H1 (cell line): ENCODE measurements around the gene GABRP. TPM values are rescaled to one million over a fixed set of nuclear protein-coding genes. Genes with fewer than 3 reads are reported as not detected.

ENCODE experiments used
- CTCF ChIA-PET: fragments of 300-600 bp; sonication (Branson Sonifier 250); formaldehyde crosslinking; loops from one replicate; lab custom pipeline; 2021; ENCODE audit not compliant: partially characterized antibody; lab: Charles Lee
- POLR2A ChIA-PET: fragments of 300-600 bp; sonication (Branson Sonifier 250); formaldehyde crosslinking; loops from one replicate; lab custom pipeline; 2021; ENCODE audit warnings: inconsistent platforms; ENCODE audit not compliant: partially characterized antibody; lab: Charles Lee
- DNase-seq, 2 experiments: peaks; one replicate each; pipeline versions ENCODE4 v3.0.0 to v3.0.0-alpha.2; 2010 to 2022; ENCODE audit warnings: low spot score in 2 of 2, low read depth in 1 of 2, mixed read lengths in 1 of 2
- FAIRE-seq: peaks from 2 replicates; lab custom pipeline; 2011; peaks lifted over from hg19 to GRCh38; lab: Jason Lieb, UNC
- H2AFZ ChIP-seq: 2 replicates; pipeline ENCODE4 v1.8.1; 2012; ENCODE audit warnings: low read length, inconsistent platforms
- H2AK5ac ChIP-seq: 2 replicates; pipeline ENCODE4 v1.6.1; 2013; ENCODE audit warnings: low read depth, low read length
- H2BK120ac ChIP-seq: replicated peaks from 2 replicates; pipeline ENCODE3; 2013; ENCODE audit warnings: low read depth, low read length, inconsistent platforms
- H2BK12ac ChIP-seq: 2 replicates; pipeline ENCODE4 v1.6.1; 2013; ENCODE audit warnings: low read depth, low read length
- H2BK15ac ChIP-seq: 2 replicates; pipeline ENCODE4 v1.6.1; 2013; ENCODE audit warnings: low read length
- H2BK20ac ChIP-seq: 2 replicates; pipeline ENCODE4 v1.6.1; 2013; ENCODE audit warnings: low read length
- H2BK5ac ChIP-seq: 2 replicates; pipeline ENCODE4 v1.6.1; 2013; ENCODE audit warnings: low read depth, low read length
- H3K14ac ChIP-seq: 2 replicates; pipeline ENCODE4 v1.6.1; 2013; ENCODE audit warnings: inconsistent platforms; ENCODE audit not compliant: insufficient read length
- H3K18ac ChIP-seq: 2 replicates; pipeline ENCODE4 v1.6.1; 2013; ENCODE audit warnings: low read length; ENCODE audit errors: extremely low read depth
- H3K23ac ChIP-seq: 2 replicates; pipeline ENCODE4 v1.6.1; 2013; ENCODE audit warnings: inconsistent platforms; ENCODE audit not compliant: insufficient read length
- H3K23me2 ChIP-seq: 2 replicates; pipeline ENCODE4 v1.6.1; 2013; ENCODE audit warnings: low read depth, low read length
- H3K27ac ChIP-seq: 2 replicates; pipeline ENCODE4 v1.6.1; 2011; ENCODE audit warnings: low read depth, low read length, inconsistent platforms
- H3K27me3 ChIP-seq, 4 experiments: replicated peaks in 1 of 4; 1 replicate in 1 of 4; 2 replicates in 3 of 4; pipeline versions ENCODE4 v1.6.1 to v1.8.1; 2011 to 2013; ENCODE audit warnings: low read length in 3 of 4, mild to moderate bottlenecking in 3 of 4, inconsistent platforms in 2 of 4, mixed read lengths in 2 of 4, moderate library complexity in 1 of 4; ENCODE audit not compliant: control insufficient read depth in 3 of 4, insufficient read depth in 3 of 4; ENCODE audit errors: extremely low read depth in 1 of 4
- H3K36me3 ChIP-seq, 4 experiments: 2 replicates each; pipeline versions ENCODE4 v1.6.1 to v1.8.1; 2011 to 2013; ENCODE audit warnings: mild to moderate bottlenecking in 4 of 4, low read length in 3 of 4, moderate library complexity in 2 of 4, control low read depth in 1 of 4, inconsistent platforms in 1 of 4; ENCODE audit not compliant: insufficient read depth in 4 of 4, control insufficient read depth in 2 of 4
- H3K4ac ChIP-seq: replicated peaks from 2 replicates; pipeline ENCODE3; 2013; ENCODE audit warnings: low read length, low read depth, mixed read lengths, inconsistent platforms; ENCODE audit not compliant: insufficient read length
- H3K4me1 ChIP-seq, 4 experiments: replicated peaks in 1 of 4; 1 replicate in 1 of 4; 2 replicates in 3 of 4; pipeline versions ENCODE4 v1.6.1 to v1.8.1; 2011 to 2013; ENCODE audit warnings: low read length in 3 of 4, inconsistent platforms in 2 of 4, mixed read lengths in 1 of 4; ENCODE audit not compliant: insufficient read depth in 4 of 4, control insufficient read depth in 3 of 4
- H3K4me2 ChIP-seq, 2 experiments: 2 replicates each; pipeline versions ENCODE4 v1.6.1 to v1.8.1; 2011 to 2013; ENCODE audit warnings: low read depth in 2 of 2, low read length in 2 of 2, control low read depth in 1 of 2, inconsistent platforms in 1 of 2, mild to moderate bottlenecking in 1 of 2; ENCODE audit not compliant: insufficient read depth in 1 of 2
- H3K4me3 ChIP-seq, 4 experiments: fragments of 200-600, 300-600 bp in 1 of 4; sonication (generic), shearing (Covaris generic), sonication (Bioruptor Twin) in 1 of 4; 2 replicates each; pipeline versions ENCODE4 v1.5.1 to v1.8.1; 2011 to 2016; ENCODE audit warnings: low read length in 4 of 4, low read depth in 3 of 4, control low read depth in 2 of 4, inconsistent platforms in 2 of 4, mild to moderate bottlenecking in 2 of 4, mixed read lengths in 1 of 4, moderate library complexity in 1 of 4; ENCODE audit not compliant: insufficient read depth in 2 of 4; ENCODE audit errors: extremely low read depth in 1 of 4
- H3K56ac ChIP-seq: replicated peaks from 2 replicates; pipeline ENCODE3; 2013; ENCODE audit warnings: low read depth, mild to moderate bottlenecking, mixed read lengths, low read length, inconsistent platforms; ENCODE audit not compliant: insufficient read length
- H3K79me1 ChIP-seq: 2 replicates; pipeline ENCODE4 v1.6.1; 2013; ENCODE audit warnings: low read depth, low read length, control low read depth
- H3K79me2 ChIP-seq, 2 experiments: 2 replicates each; pipeline versions ENCODE4 v1.6.1 to v1.8.1; 2012 to 2013; ENCODE audit warnings: low read length in 2 of 2, mild to moderate bottlenecking in 2 of 2, inconsistent platforms in 1 of 2; ENCODE audit not compliant: insufficient read depth in 2 of 2, control insufficient read depth in 1 of 2
- H3K9ac ChIP-seq, 4 experiments: replicated peaks in 1 of 4; 1 replicate in 1 of 4; 2 replicates in 3 of 4; pipeline versions ENCODE4 v1.6.1 to v1.8.1; 2011 to 2013; ENCODE audit warnings: low read depth in 3 of 4, low read length in 3 of 4, control low read depth in 2 of 4, mild to moderate bottlenecking in 2 of 4, moderate library complexity in 2 of 4, inconsistent platforms in 1 of 4; ENCODE audit errors: extremely low read depth in 1 of 4
- H3K9me3 ChIP-seq, 2 experiments: 2 replicates each; pipeline versions ENCODE4 v1.6.1 to v1.8.1; 2012 to 2013; ENCODE audit warnings: mild to moderate bottlenecking in 2 of 2, moderate library complexity in 2 of 2, control low read depth in 1 of 2, inconsistent platforms in 1 of 2, low read depth in 1 of 2, low read length in 1 of 2, mixed read lengths in 1 of 2; ENCODE audit not compliant: insufficient read depth in 2 of 2
- H4K20me1 ChIP-seq, 2 experiments: replicated peaks in 1 of 2; 2 replicates each; pipeline versions ENCODE3 to v1.8.1; 2011 to 2013; ENCODE audit warnings: inconsistent platforms in 2 of 2, low read length in 2 of 2, mild to moderate bottlenecking in 1 of 2; ENCODE audit not compliant: insufficient read depth in 2 of 2, control insufficient read depth in 1 of 2
- H4K5ac ChIP-seq: 2 replicates; pipeline ENCODE4 v1.6.1; 2013; ENCODE audit warnings: low read length, low read depth, mixed read lengths, inconsistent platforms; ENCODE audit not compliant: insufficient read length
- H4K8ac ChIP-seq: 2 replicates; pipeline ENCODE4 v1.8.0; 2013; ENCODE audit warnings: mild to moderate bottlenecking, moderate library complexity, low read length, inconsistent platforms; ENCODE audit not compliant: insufficient read depth; ENCODE audit errors: extremely low read depth
- H4K91ac ChIP-seq: replicated peaks from 2 replicates; pipeline ENCODE3; 2013; ENCODE audit warnings: low read length, mixed read lengths, inconsistent platforms; ENCODE audit not compliant: insufficient read length
- RAD21 ChIP-seq, 2 experiments: IDR thresholded peaks in 1 of 2; conservative IDR thresholded peaks in 1 of 2; 2 replicates each; pipeline ENCODE4 v1.6.1; 2011; ENCODE audit warnings: low read depth in 2 of 2, low read length in 2 of 2, improper control_type of control experiment in 1 of 2, inconsistent platforms in 1 of 2, mild to moderate bottlenecking in 1 of 2, moderate library complexity in 1 of 2
- TCF12 ChIP-seq: IDR thresholded peaks from 2 replicates; pipeline ENCODE4 v1.6.1; 2011; ENCODE audit warnings: low read depth, mild to moderate bottlenecking, low read length
- WGBS, 2 experiments: shearing (Covaris generic) in 1 of 2; methylation state at CpG; one replicate each; pipeline versions ENCODE4 v1.1.6 to v1.1.7; 2013 to 2015; ENCODE audit warnings: low lambda C conversion rate in 2 of 2, mixed read lengths in 2 of 2, inconsistent platforms in 1 of 2, low coverage in 1 of 2, missing lambda C conversion rate in 1 of 2; ENCODE audit not compliant: insufficient replicate concordance in 2 of 2, insufficient coverage in 1 of 2, insufficient read length in 1 of 2; ENCODE audit errors: extremely low coverage in 1 of 2, missing lambda C conversion rate in 1 of 2; 5-methylcytosine and 5-hydroxymethylcytosine counted together
- polyA plus RNA-seq, 7 experiments: library from polyadenylated mRNA; depleted of rRNA in 3 of 7; stranded (reverse) in 5 of 7; unstranded in 2 of 7; fragments of >200 nt in 5 of 7; fragments of 200-250 nt in 2 of 7; gene quantifications; 1 replicate in 5 of 7; 2 replicates in 1 of 7; 4 replicates in 1 of 7; pipeline versions ENCODE4 v1.2.1 to v1.2.3, GENCODE V29; 2011 to 2013; ENCODE audit warnings: missing spikeins in 2 of 7, mixed read lengths in 2 of 7
- total RNA-seq: library from RNA; stranded (reverse); fragmentation: NEBNext Ultra II Directional; extraction: Animal tissue kit (Norgen Biotek cat#: 25700); gene quantifications from 2 replicates; pipeline ENCODE4 v1.2.1, GENCODE V29; 2021

Gene GABRP
- total and polyA plus RNA-seq, 2 of the 8 experiments (the other 6 are each of a cell fraction or from before 2014, with no cell fraction given), result 3.7 to 4.0 TPM

GRCh38 chr5:170854566-170854965 lies 71.0 kb downstream of the GABRP start:
- FAIRE-seq, result no peak
- 84% methylated on average over 6 of the region's 6 CpGs; no CpG with 5 or more reads in 1 of the 2 experiments for WGBS, 2 experiments
- CTCF ChIA-PET, result no interaction called here
- TF ChIP-seq RAD21 (IDR thresholded peaks at IDR 0.05 in 1 of 2, conservative IDR thresholded peaks at IDR 0.05 in 1 of 2; ENCODE audit: low read depth in 2 of 2, low read length in 2 of 2) (no peak), TCF12 (no peak)

More at GRCh38 chr5:170854566-170854965, 71.0 kb downstream of the GABRP start:
- no peak overlapping the region for H3K18ac ChIP-seq
- no peak overlapping the region for H2BK20ac ChIP-seq
- H2BK120ac ChIP-seq, result no peak overlapping the region
- no peak overlapping the region for H2BK5ac ChIP-seq
- H4K5ac ChIP-seq, result no peak overlapping the region
- H3K4me2 ChIP-seq, result no peak overlapping the region
- H4K8ac ChIP-seq, result no peak overlapping the region
- POLR2A ChIA-PET, result no interaction called here
- DNase-seq, result no peak
- H3K27ac ChIP-seq, result no peak overlapping the region
- H3K23ac ChIP-seq, result no peak overlapping the region
- H2BK15ac ChIP-seq, result no peak overlapping the region
- no peaks in the 10 kb centered on the region for H3K79me1 ChIP-seq
- no peak overlapping the region for H3K56ac ChIP-seq
- H4K91ac ChIP-seq, result no peak overlapping the region
- H3K9ac ChIP-seq, result no peak overlapping the region
- no peaks in the 10 kb centered on the region for H3K36me3 ChIP-seq
- no peak overlapping the region for H2AFZ ChIP-seq
- no peaks in the 10 kb centered on the region for H3K4me1 ChIP-seq
- no peak overlapping the region for H2AK5ac ChIP-seq
- H3K23me2 ChIP-seq, result no peaks in the 10 kb centered on the region
- no peaks in the 10 kb centered on the region for H3K27me3 ChIP-seq
- no peaks in the 10 kb centered on the region for H4K20me1 ChIP-seq
- H2BK12ac ChIP-seq, result no peak overlapping the region
- no peak overlapping the region for H3K14ac ChIP-seq
- H3K4me3 ChIP-seq, result no peak overlapping the region
- H3K79me2 ChIP-seq, result no peaks in the 10 kb centered on the region
- no peak overlapping the region for H3K4ac ChIP-seq
- H3K9me3 ChIP-seq, result no peaks in the 10 kb centered on the region; a peak in 1 of 4 replicates
